SK-N-SH treated with all-trans-retinoic acid at 6 μM for 48 hours (cell line): ENCODE data around the gene FXYD6.

Experiments used
- ZFP3 ChIP-seq: fragments of 250-450 bp; sonication (Bioruptor Pico); IDR thresholded peaks from 2 replicates; pipeline ENCODE4 v1.5.0; 2020; ENCODE audit warnings: mild to moderate bottlenecking, moderate library complexity
- TF ChIP-seq, protein P1 (sequence below): fragments of 250-450 bp; sonication (Bioruptor Pico); IDR thresholded peaks from 2 replicates; pipeline ENCODE4 v1.8.0; 2020; ENCODE audit warnings: mild to moderate bottlenecking, moderate library complexity, borderline replicate concordance

DNA sequence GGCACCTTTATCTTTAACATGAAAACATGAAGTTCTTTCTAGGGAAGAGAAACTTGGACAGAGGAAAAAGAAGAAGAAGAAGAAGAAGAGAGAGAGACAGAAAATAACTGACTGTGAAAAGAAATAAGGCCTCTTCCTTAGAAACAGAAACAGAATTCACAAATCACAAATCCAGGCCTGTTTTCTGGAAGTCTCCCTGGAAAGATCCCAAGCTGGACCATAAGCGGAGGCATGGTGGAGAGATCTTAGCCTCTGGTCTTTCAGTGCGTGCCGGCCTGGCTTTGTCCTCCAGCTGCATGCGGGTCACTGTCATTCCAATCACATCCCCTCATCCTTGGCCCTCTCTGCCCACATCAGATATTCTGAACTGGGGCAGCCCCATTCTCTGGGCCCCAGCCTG, 6.9 kb downstream of the FXYD6 start:
- no peak for TF ChIP-seq ZFP3 (CRISPR knock-in tag)
- TF ChIP-seq, protein P1, sequence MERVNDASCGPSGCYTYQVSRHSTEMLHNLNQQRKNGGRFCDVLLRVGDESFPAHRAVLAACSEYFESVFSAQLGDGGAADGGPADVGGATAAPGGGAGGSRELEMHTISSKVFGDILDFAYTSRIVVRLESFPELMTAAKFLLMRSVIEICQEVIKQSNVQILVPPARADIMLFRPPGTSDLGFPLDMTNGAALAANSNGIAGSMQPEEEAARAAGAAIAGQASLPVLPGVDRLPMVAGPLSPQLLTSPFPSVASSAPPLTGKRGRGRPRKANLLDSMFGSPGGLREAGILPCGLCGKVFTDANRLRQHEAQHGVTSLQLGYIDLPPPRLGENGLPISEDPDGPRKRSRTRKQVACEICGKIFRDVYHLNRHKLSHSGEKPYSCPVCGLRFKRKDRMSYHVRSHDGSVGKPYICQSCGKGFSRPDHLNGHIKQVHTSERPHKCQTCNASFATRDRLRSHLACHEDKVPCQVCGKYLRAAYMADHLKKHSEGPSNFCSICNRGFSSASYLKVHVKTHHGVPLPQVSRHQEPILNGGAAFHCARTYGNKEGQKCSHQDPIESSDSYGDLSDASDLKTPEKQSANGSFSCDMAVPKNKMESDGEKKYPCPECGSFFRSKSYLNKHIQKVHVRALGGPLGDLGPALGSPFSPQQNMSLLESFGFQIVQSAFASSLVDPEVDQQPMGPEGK (CRISPR knock-in tag): no peak
